DMS53 (cell line): ENCODE results near the gene GNA14.
"Not testable (repeated sequence)": the region's sequence is repeated elsewhere in the genome, so short reads cannot be mapped to it uniquely, and the experiment has no call there.

Experiments used
- DNase-seq: peaks from one replicate; lab custom pipeline; 2025; lab: John Stamatoyannopoulos, UW

Gene GNA14

DNA sequence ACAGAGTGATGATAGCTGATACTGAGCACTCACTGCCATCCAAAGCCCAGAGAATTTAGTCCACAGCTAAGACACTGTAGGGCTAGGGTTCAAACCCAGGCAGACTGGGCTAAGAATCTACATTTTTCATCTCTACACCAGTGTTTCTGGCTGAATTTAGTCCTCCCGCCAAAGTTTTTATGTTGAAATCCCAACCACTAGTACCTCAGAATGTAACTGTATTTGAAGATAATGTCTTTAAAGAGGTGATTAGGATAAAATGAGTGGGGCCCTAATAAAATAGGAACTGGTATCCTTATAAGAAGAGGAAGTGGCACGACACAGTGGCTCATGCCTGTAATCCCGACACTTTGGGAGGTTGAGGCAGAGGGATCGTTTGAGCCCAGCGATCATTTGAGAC is 4.3 kb downstream of the GNA14 start:
- DNase-seq = no peak

DNA sequence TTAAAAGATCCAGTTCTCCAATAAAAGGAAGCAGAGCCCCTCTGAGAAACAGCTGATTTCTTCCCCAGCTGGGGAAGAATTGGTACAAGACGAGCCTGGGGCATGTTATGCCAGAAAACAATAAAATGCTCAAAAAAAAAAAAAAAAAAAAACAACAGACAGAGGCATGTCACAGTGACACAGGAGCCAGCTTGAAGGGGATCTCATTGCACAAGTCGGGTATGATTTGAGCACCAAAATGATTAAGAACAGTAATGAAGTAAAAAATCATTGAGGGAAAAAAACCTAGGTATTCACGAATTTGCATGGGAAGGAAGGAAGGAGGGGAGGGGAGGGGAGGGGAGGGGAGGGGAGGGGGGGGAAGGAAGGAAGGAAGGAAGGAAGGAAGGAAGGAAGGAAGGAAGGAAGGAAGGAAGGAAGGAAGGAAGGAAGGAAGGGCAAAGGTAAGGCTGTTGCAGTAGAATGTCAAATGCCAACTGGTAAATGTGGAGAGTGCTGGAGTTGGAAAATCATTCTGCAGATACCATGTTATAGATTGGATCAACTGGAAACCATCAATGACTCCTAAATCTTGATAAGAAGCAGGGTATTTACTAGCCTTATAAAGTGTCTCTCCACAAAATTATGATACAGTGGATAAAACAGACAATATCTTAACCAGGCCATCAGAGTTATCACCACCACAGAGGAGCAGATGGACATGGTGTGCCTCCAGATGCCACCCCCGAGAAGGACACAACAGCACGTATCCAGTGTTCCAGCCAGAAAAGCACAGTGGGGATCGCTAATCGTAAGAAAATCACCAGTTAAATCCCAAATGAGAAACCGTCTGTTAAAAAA is 7.2 kb downstream of the GNA14 start:
- DNase-seq = no peak

DNA sequence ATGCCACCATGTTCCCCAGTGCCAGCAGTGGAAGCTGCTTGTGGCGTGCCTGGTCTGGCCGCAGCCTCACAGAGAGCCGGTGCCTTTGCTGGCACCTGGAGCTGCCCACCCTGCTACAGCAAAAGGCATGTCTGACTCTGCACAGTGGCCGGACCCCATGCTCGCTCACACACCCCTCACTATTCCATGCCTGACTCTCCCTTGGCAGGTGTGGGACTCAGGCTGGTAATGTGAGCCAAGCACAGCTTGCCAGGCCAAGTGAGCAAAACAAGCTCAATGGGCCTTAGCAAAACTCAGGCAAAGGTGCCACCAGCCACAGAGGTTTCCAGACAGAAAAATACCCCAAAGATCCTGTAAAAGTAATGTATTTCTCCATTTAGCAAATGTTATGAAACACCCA is 15.5 kb downstream of the GNA14 start:
- DNase-seq = no peak

DNA sequence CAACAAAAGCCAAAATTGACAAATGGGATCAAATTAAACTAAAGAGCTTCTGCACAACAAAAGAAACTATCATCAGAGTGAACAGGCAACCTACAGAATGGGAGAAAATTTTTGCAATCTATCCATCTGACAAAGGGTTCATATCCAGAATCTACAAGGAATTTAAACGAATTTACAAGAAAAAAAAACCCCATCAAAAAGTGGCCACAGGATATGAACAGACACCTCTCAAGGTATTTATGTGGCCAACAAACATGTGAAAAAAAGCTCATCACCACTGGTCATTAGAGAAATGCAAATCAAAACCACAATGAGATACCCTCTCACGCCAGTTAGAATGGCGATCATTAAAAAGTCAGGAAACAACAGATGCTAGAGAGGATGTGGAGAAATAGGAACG is 19.3 kb downstream of the GNA14 start:
- DNase-seq = not testable (repeated sequence)

DNA sequence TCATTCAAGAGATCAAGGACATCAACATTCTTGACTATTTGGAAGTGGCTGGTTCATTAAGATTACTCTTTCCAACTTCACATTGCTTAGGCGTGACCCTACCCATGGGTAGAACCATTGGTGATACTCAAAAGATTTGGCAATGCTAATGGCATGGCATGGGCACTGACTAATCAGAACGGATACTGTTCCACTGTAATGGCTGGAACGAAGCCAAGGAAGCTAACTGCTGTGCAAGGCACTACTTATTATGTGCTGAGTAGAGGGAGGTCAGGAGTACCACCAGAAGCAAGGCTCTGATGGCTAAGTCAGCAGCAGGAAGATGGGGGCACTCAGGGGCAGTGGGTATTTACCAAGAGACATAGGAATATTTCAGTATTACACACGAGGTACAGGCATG is 31.9 kb downstream of the GNA14 start:
- DNase-seq = no peak

DNA sequence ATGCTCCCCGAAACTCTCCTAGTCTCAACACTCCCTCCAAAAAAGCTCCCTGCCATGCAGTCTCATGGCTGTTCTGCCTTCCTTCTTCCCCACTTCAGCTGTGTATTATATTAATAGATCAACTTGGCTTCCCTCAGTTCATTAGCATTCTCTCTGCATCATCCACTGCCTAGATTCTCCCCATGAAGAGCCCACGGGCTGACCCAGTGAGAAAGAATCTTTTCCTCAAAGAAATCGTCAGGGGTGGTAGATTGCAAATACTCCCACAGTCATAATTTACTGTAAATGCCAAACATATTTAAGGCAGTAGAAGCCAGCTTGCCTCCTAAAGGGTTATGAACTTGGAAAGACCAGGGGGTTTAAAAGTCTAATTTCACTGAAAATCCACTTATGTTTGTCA is 33.5 kb downstream of the GNA14 start:
- no peak for DNase-seq

DNA sequence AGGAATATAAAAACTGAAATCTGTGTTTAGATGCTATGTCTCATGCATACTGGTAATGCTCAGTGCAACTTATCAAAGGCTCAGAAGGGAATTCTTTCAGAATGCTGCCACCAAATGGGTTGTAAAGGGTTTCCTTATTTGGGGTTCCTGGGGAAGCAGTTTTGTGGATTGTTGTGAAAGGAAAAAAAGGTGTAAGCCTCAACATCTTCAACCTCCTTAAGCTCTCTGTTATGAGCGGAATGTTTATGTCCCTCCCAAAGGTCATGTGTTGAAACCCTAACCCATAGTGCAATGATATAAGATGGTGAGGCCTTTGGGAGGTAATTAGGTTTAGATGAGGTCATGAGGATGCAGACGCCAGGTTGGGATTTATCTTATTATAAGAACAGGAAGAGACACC is 41.6 kb downstream of the GNA14 start:
- DNase-seq = no peak

DNA sequence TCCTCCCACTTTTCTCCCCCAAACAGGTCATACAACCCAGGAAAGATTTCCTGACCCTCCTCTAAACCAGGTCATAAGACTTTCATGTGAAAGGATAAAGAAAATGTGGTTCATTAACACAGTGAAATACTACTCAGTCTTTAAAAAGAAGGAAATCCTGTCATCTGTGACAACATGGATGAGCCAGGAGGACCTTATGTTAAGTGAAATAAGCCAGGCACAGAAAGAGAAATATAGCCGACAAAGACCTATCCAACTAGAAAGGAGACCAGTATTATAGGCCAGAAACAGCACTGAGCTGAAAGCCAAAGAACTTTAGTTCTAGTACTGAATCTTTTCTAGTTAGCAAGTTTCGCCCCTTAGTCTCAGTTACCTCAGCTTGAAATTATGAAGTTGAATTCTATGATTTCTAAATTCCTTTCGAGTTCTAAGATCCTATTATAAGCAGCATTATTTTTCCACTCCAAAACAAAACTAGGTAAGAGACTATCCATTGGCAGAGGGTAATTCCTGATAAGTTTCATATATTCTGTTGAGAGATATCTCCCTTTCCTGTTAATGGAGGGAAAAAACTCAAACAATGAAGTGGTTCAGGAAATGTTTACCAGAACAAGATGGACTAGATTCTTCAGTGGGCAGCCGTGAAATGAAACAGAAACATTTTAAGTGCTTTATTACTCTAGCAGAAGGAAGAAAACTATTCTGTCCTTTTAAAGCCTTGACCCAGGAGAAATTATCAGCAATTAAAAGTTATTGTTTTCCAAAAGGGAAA is 42.5 kb downstream of the GNA14 start:
- no peak for DNase-seq

DNA sequence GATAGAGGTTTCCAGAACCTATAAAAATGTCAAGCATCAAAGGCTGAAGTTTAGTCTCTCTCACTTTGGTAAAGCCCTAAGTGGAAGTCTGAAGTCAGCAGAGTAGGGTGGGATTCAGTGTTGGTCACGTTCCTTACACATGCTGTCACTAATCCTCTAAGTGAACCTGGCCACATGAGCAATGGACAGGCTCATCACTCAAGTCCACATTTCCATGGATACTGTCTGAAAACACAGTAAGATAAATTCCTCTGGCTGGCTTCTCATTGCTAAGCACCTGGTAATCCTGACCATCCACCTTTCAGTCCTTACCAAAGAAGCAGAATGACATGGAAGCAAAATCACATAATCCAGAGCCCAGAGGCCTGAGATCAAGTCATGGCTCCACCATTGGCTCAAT is 43.8 kb downstream of the GNA14 start:
- no peak for DNase-seq

DNA sequence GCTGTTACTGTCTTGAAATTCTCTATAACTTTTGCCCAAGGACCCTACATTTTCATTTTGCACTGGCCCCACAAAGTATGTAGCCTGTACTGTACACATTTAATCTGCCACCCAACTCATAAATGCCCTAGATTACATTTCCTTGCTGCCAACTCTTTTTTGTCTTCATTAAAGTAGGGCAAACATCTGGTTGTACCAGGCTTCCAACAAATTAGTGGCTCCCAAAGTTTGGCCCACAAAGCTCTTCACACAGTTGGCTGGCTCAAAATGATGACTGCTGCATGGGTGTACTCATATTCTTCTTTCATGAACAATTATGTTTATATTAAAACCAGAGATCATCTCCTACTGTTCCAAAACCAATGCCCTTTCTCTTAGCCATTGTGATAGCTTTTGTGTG is 45.3 kb downstream of the GNA14 start:
- no peak for DNase-seq

DNA sequence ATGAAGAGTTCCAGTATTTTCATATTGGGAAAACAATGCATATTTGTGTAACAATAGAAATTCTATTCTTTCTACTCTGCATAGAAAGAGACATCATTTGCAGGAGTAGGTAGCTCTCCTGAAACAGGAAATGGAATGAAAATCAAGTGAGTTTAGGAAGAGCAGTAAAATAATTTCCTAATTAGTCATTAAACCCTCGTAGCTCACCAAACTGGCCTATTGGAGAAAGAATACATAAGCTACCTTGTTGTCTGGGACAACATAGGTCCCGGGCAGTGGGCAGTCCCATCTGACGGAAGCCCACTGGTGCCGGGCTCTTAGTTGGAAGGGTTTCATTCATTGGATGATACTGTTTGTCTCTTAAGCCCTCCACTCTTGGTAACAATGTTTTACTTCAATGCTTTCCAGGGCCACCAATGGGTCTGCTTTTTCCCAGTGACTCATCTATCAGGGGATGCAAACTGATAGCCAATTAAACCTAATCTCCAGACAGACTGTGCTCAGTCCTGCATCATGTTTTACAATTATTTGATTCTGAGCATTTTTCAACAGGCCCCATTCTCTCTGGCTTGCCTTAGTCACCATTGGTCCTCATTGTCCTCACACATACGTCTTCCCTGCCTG is 46.5 kb downstream of the GNA14 start:
- DNase-seq = no peak

DNA sequence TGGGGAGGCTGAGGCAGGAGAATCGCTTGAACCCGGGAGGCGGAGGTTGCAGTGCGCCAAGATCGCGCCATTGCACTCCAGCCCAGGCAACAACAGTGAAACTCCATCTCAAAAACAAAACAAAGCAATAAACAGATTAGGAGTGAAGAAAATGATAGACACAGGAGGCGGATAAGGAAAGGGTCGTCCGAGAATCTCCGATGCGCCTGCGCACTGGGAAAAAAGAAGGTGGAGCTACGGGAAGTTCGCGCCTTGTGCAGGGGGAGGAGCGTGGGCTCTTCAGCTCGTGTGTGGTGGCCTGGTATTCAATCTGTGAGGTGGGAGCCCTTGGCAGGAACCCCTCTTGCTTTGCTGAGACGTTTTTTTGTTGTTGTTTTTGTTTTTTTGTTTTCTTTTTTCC is 47.3 kb downstream of the GNA14 start:
- no peak for DNase-seq

DNA sequence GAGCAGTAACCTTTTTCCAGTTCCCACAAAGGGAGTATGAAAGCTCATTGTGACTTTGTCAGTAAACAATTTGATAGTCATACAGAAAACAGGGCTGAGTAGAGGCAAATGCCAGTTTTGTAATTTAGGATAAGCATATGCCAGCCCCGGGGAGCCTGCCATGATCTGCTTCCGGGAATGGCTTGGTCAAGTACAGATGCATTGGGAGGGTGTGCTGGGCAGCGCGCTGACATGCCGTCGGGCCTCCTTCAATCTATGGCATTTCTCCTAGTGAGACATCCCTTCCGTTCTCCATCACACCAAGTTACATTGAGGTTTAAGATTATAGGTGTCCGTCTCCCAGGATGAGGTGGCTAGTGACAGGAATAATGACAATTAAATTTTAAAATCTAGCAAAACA is 48.6 kb downstream of the GNA14 start:
- no peak for DNase-seq

DNA sequence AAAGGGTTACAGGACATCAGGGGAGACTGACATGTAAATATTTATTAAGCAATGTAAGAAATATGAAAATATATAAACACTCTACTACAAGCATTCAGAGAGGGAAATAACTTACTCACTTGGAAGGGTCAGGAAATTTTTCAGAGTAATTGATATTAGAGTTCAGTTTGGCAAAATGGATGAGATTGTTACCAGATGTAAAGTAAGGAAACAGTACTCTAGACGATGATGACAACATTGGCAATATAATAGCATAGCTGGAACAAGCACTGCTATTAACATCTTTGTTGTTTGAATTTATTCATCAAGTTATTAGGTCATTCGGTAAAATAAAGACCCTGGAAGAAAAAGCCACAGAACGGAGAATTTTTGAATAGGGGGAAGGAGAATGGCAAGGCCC is 49.1 kb downstream of the GNA14 start:
- DNase-seq = no peak

DNA sequence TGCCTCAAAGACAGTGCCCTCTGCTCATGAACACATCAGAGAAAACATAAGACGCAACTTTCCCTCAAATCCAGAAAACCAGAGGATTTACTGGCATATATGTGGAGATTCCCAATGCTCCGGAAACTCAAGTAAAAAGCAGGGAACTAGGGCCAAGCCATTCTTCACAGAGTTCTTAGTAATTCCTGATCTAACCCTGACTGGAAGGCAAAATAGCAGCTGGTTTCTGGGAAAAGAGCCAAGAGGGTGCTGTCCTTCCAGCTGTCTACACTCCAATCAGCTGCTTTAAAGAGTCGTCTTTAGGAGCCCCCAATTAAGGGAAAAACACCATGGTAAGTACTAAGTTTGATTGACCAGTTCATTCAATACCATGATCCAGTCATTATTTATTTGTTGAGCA is 49.6 kb downstream of the GNA14 start:
- DNase-seq = peak; percentile 19

DNA sequence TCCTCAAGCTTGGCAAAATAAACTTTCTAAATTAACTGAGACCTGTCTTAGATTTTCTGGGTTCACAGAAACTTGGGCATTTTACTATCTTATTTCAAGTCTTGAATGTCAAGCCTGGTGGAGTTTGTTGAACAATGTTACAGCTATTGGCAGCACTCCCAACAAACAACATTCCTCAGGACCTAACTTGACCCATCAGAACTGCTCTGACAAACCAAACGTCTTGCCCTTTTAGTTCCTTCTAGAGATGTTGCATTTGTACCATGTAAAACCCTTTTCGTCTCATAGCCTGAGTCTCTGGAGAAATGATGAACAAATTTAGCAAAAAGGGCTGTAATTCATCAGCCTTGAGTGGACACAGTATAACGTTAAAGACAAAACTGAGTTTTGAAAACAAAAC is 51.1 kb downstream of the GNA14 start:
- no peak for DNase-seq

DNA sequence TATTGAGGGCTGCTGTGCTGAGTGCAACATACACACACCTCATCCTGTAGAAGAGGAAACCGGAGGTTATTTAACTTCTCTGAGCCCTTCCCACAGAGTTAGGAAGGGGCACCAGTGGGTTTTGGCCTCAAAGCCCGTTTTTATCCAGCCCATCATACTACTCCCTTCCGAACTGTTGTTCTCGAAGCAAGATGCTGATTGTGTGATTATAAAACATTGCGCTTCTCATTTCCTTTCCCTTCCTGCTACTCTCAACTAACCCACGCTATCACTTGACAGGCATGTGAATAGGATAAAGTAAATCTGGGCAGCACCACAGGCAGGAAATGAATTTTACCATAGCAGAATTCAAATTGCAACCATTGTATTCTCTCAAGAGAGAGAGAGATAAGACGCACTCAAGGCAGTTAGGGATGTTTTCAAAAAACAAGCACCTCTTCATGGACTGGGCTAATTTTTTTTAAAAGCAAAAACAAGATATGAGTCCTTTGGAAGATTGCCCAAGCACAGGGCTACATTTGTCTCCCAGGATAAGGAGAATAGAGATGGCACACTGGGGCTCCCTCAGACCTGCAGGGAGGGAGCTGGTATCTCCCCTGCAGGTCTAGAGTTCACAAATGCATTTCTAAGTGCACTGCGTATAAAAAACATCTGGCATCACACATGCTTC is 52.6 kb downstream of the GNA14 start:
- peak; percentile 4 for DNase-seq

DNA sequence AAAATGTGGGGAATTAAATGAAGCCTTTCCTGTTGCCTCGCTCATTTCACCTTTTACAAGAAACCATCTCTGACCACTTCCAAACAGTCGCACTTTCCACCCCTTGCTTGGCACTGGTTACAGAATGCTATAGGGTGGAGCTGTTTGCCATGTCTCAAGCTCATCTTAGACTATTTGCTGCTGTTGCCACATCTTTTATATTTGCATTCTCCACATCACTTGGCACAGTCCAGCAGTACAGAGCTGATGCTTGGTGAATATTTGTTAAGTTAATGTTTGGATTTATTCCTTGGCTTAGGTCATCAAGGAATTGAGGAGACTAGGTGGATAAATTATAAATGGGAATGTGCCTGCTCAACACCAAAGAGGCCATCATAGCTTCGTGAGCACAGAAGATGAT is 53.2 kb downstream of the GNA14 start:
- DNase-seq = no peak

DNA sequence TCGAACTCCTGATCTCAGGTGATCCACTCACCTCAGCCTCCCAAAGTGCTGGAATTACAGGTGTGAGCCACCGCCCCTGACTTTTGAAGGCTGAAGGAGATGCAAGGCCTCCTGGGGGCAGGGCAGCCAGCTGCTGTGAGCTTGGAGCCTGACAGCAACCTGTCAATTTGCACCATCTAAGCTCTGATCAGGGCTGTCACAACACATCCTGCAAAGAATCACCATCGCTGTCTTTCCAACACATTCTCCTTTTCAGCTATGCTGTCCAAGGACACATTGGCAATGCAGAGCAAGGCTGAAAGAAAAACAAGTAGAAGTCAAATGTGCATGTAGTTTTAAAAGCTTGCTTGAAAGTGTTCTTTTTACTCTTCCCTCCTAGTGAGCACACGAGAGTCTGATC is 54.6 kb downstream of the GNA14 start:
- DNase-seq = no peak

DNA sequence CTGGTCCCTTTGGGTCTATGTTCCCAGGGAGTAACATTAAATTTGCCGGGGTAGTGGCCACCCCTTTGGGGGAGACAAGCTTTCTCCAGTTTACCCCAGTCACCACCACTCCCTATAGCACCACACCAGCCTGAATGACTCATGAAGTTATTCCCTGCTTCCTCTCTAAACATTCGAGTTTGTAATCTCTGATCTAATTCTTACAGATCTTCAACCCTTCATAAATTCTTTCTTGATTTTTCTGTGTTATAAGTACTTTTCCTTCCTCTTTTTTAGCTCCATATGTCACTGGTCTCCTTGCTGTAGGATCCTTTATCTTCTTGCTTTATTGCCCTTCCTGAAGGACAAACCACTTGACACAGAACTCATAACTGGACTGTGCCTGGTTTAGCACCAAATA is 55.6 kb downstream of the GNA14 start:
- DNase-seq = no peak

DNA sequence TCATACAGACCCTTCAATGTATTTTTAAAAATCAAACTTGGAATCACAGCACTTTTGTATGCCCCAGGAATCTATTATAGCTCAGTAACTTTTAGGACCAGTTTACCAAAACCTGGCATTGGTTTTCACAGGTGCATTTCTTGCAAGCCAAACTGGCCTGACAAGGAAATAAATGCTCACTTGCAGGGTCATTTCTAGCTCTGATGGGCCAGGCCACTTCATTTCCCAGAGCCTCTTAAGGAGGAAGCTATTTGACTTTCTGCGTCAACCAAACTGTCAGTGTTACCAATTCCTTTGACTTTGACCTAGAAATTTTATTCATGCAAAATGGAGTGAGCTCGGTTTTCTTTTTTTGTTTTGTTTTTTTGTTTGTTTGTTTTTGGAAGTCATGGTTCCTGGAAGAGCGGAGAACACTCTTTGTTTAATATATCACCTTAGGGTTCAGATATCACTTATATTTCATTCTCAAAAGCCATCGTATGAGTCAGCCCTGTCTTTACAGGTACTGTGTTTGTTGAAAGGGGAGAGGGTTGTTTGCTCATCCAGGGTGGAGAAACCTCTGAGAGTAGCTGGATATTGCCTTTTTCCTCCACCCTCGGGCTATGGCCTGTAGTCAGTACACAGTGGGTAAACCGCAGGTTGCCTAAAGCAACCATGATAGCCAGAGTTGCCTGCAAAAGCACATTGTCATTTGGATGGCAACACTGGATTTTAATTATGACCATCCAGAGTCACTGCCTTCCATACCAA is 58.9 kb downstream of the GNA14 start:
- peak; percentile 96 for DNase-seq
